Measurements from ENCODE around the gene TMEM132A.
A peak's percentile ranks its signal among the peaks of the same experiment; 100 is the strongest.
"Not testable (repeated sequence)": the region's sequence is repeated elsewhere in the genome, so short reads cannot be mapped to it uniquely, and the experiment has no call there.

TMEM132A gene

GRCh38 chr11:60960405-60960804, 36.1 kb downstream of the TMEM132A start:
- no peak for DNase-seq

GRCh38 chr11:60964801-60965200, 40.5 kb downstream of the TMEM132A start:
- DNase-seq, result peak in 1 of 14 donors; percentile 20

- DNase-seq, result no peak
Observed at GRCh38 chr11:60966890-60967289, 42.6 kb downstream of the TMEM132A start.

GRCh38 chr11:60968223-60968622, 44.0 kb downstream of the TMEM132A start:
- DNase-seq, result no peak

- DNase-seq, result peak in 2 of 14 donors; percentile 13 to 32
Observed at GRCh38 chr11:60970369-60970774, 46.1 kb downstream of the TMEM132A start.

GRCh38 chr11:60970890-60971289, 46.6 kb downstream of the TMEM132A start:
- DNase-seq, result no peak

GRCh38 chr11:60971520-60971919, 47.3 kb downstream of the TMEM132A start, which contains the start of gene CD6:
CD6 (plus strand) TSS chr11:60971680; CDS start chr11:60971866, 186 bp downstream.
- no peak for DNase-seq

GRCh38 chr11:60972182-60973030, 48.1 kb downstream of the TMEM132A start:
- no peak for DNase-seq

GRCh38 chr11:60973699-60974098, 49.4 kb downstream of the TMEM132A start:
- no peak for DNase-seq

GRCh38 chr11:60974316-60974715, 50.1 kb downstream of the TMEM132A start:
- not testable (repeated sequence) for DNase-seq

GRCh38 chr11:60974726-60975125, 50.5 kb downstream of the TMEM132A start:
- peak in 3 of 14 donors; percentile 21 to 65 (median 48) for DNase-seq

- no peak for DNase-seq
Observed at GRCh38 chr11:60977224-60977623, 53.0 kb downstream of the TMEM132A start.

GRCh38 chr11:60977836-60978235, 53.6 kb downstream of the TMEM132A start:
- no peak for DNase-seq

- DNase-seq, result no peak
Observed at GRCh38 chr11:60978546-60979380, 54.5 kb downstream of the TMEM132A start.

GRCh38 chr11:60981515-60981914, 57.3 kb downstream of the TMEM132A start:
- DNase-seq, result no peak

GRCh38 chr11:60982184-60982583, 57.9 kb downstream of the TMEM132A start:
- no peak for DNase-seq

GRCh38 chr11:60984149-60984548, 59.9 kb downstream of the TMEM132A start:
- DNase-seq, result no peak

GRCh38 chr11:60984636-60985035, 60.4 kb downstream of the TMEM132A start:
- no peak for DNase-seq

- DNase-seq, result no peak
Observed at GRCh38 chr11:60985501-60985900, 61.2 kb downstream of the TMEM132A start.

GRCh38 chr11:60985991-60986915, 62.0 kb downstream of the TMEM132A start:
- DNase-seq, result peak in 1 of 14 donors; percentile 36
